Measurements from ENCODE around the gene MPRIP.

MPRIP gene

GRCh38 chr17:17088541-17089525 lies 46.6 kb downstream of the MPRIP start:
- no peak for DNase-seq (ENCODE audit: low read depth)

GRCh38 chr17:17089796-17090641 lies 47.8 kb downstream of the MPRIP start:
- no peak for DNase-seq (ENCODE audit: low read depth)

GRCh38 chr17:17090642-17091103 lies 48.4 kb downstream of the MPRIP start:
- DNase-seq (ENCODE audit: low read depth): no peak

GRCh38 chr17:17091276-17091675 lies 49.0 kb downstream of the MPRIP start:
- DNase-seq (ENCODE audit: low read depth): no peak

- no peak for DNase-seq (ENCODE audit: low read depth)
These were observed 49.8 kb downstream of the MPRIP start for GRCh38 chr17:17091856-17092756.

GRCh38 chr17:17093764-17094163 lies 51.5 kb downstream of the MPRIP start:
- DNase-seq (ENCODE audit: low read depth): no peak

GRCh38 chr17:17096438-17097178 lies 54.4 kb downstream of the MPRIP start:
- DNase-seq (ENCODE audit: low read depth): no peak

- no peak for DNase-seq (ENCODE audit: low read depth)
These were observed 55.6 kb downstream of the MPRIP start for GRCh38 chr17:17097763-17098345.

GRCh38 chr17:17098551-17099179 lies 56.4 kb downstream of the MPRIP start:
- no peak for DNase-seq (ENCODE audit: low read depth)

GRCh38 chr17:17102176-17102575 lies 59.9 kb downstream of the MPRIP start:
- DNase-seq (ENCODE audit: low read depth): no peak

- DNase-seq (ENCODE audit: low read depth): no peak
These were observed 60.9 kb downstream of the MPRIP start for GRCh38 chr17:17103160-17103559.

- no peak for DNase-seq (ENCODE audit: low read depth)
These were observed 61.8 kb downstream of the MPRIP start for GRCh38 chr17:17104036-17104435.

GRCh38 chr17:17104494-17104893 lies 62.2 kb downstream of the MPRIP start:
- DNase-seq (ENCODE audit: low read depth): no peak

GRCh38 chr17:17105976-17106375 lies 63.7 kb downstream of the MPRIP start:
- DNase-seq (ENCODE audit: low read depth): no peak

GRCh38 chr17:17106756-17107155 lies 64.5 kb downstream of the MPRIP start:
- no peak for DNase-seq (ENCODE audit: low read depth)

- no peak for DNase-seq (ENCODE audit: low read depth)
These were observed 65.0 kb downstream of the MPRIP start for GRCh38 chr17:17107281-17107680.

- no peak for DNase-seq (ENCODE audit: low read depth)
These were observed 65.7 kb downstream of the MPRIP start for GRCh38 chr17:17107891-17108431.

- DNase-seq (ENCODE audit: low read depth): no peak
These were observed 66.3 kb downstream of the MPRIP start for GRCh38 chr17:17108451-17109049.

GRCh38 chr17:17109256-17109655 lies 67.0 kb downstream of the MPRIP start:
- DNase-seq (ENCODE audit: low read depth): no peak
